Natural killer cell (primary cell): ENCODE data around the gene KCNH1. TPM values are rescaled to one million over a fixed set of nuclear protein-coding genes. Genes with fewer than 3 reads are reported as not detected.
"Not testable (repeated sequence)": the region's sequence is repeated elsewhere in the genome, so short reads cannot be mapped to it uniquely, and the experiment has no call there.

ENCODE experiments used
- ATAC-seq, 3 donors: fragments of 150-1000 bp in 2 of 3; fragments of 200-7000 bp in 1 of 3; cut with Tn5 transposase; 1 replicate in 1 of 3; 2 replicates in 2 of 3; pipeline ENCODE4 v1.10.0; 2021; ENCODE audit warnings: mild to moderate bottlenecking in 2 of 3, moderate library complexity in 2 of 3
- DNase-seq, 2 donors: peaks; one replicate each; pipeline versions ENCODE4 v3.0.0 to v3.0.0-alpha.2; 2013 to 2021; ENCODE audit warnings: mixed read lengths in 1 of 2
- H3K27ac ChIP-seq: one replicate; pipeline ENCODE4 v1.5.1; 2013; ENCODE audit warnings: mild to moderate bottlenecking, low read length
- H3K27me3 ChIP-seq: one replicate; pipeline ENCODE4 v1.6.1; 2013; ENCODE audit warnings: low read length; ENCODE audit not compliant: control insufficient read depth, insufficient read depth
- H3K36me3 ChIP-seq: one replicate; pipeline ENCODE4 v1.6.1; 2013; ENCODE audit warnings: low read length; ENCODE audit not compliant: control insufficient read depth, insufficient read depth
- H3K4me1 ChIP-seq: one replicate; pipeline ENCODE4 v1.6.1; 2013; ENCODE audit warnings: low read length; ENCODE audit not compliant: control insufficient read depth, insufficient read depth
- H3K4me3 ChIP-seq: one replicate; pipeline ENCODE4 v1.5.1; 2013; ENCODE audit warnings: low read length
- H3K9me3 ChIP-seq: one replicate; pipeline ENCODE4 v1.6.1; 2013; ENCODE audit warnings: low read length; ENCODE audit not compliant: control insufficient read depth, insufficient read depth
- H3K27ac Mint-ChIP-seq, 2 donors: one replicate each; pipeline ENCODE4 v1.8.0; 2022; ENCODE audit warnings: mild to moderate bottlenecking in 2 of 2, mixed read lengths in 2 of 2, moderate library complexity in 1 of 2
- H3K27me3 Mint-ChIP-seq, 2 donors: one replicate each; pipeline ENCODE4 v1.8.0; 2022; ENCODE audit warnings: low read depth in 2 of 2, mixed read lengths in 2 of 2
- H3K36me3 Mint-ChIP-seq: one replicate; pipeline ENCODE4 v1.8.0; 2022; ENCODE audit warnings: mixed read lengths
- H3K4me1 Mint-ChIP-seq, 2 donors: one replicate each; pipeline ENCODE4 v1.8.0; 2022; ENCODE audit warnings: mixed read lengths in 2 of 2
- H3K4me3 Mint-ChIP-seq: one replicate; pipeline ENCODE4 v1.8.0; 2022; ENCODE audit warnings: mild to moderate bottlenecking, moderate library complexity, mixed read lengths
- H3K9me3 Mint-ChIP-seq, 2 donors: one replicate each; pipeline ENCODE4 v1.8.0; 2022; ENCODE audit warnings: mixed read lengths in 2 of 2
- WGBS: methylation state at CpG from one replicate; pipeline ENCODE4 v1.1.7; 2013; ENCODE audit warnings: missing lambda C conversion rate; ENCODE audit not compliant: insufficient coverage; 5-methylcytosine and 5-hydroxymethylcytosine counted together
- intact Hi-C: fragments of 100-400 bp; cut with micrococcal nuclease; formaldehyde crosslinking; loops from one replicate; pipeline ENCODE4 v1.14.2; 2022
- total RNA-seq, 4 donors: library from RNA; stranded (reverse); fragments of 120-200 nt in 1 of 4; gene quantifications; one replicate each; pipeline versions ENCODE4 v1.2.3 to v1.2.4, GENCODE V29; 2013 to 2022
- TF ChIP-seq, protein P1 (sequence below): fragments of 200-600 bp; IDR thresholded peaks from one replicate; pipeline ENCODE4 v1.8.0; 2022; ENCODE audit warnings: antibody characterized with exemption

The KCNH1 gene
- total RNA-seq, 3 donors from 2014 or later (not counting 1 experiment from before 2014, with no cell fraction given): not detected

DNA sequence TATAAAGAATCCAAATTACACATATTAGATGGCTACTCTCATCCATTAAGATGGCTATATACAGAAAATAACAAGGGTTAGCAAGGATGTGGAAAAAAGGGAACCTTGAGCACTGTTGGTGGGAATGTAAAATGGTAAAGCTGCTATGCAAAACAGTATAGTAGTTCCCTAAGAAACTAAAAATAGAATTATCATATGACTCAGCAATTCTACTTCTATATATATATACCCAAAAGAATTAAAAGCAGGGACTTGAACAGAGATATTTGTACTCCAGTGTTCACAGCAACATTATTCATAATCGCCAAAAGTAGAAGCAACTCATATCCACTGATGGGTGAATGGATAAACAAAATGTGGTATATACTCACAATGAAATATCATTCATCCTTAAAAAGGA, 126.1 kb downstream of the KCNH1 start:
- Mint-ChIP-seq H3K36me3 (no peaks in the 10 kb centered on the region), H3K4me3 (no peak overlapping the region), H3K4me1 (no peaks in the 10 kb centered on the region), H3K27me3 (peaks cover 9 to 10% of the 10 kb centered on the region in 2 donors), H3K27ac (no peak overlapping the region), H3K9me3 (no peaks in the 10 kb centered on the region)
- DNase-seq (no peak), ATAC-seq (no peak)
- H3K27me3 ChIP-seq: no peaks in the 10 kb centered on the region
- TF ChIP-seq, protein P1, sequence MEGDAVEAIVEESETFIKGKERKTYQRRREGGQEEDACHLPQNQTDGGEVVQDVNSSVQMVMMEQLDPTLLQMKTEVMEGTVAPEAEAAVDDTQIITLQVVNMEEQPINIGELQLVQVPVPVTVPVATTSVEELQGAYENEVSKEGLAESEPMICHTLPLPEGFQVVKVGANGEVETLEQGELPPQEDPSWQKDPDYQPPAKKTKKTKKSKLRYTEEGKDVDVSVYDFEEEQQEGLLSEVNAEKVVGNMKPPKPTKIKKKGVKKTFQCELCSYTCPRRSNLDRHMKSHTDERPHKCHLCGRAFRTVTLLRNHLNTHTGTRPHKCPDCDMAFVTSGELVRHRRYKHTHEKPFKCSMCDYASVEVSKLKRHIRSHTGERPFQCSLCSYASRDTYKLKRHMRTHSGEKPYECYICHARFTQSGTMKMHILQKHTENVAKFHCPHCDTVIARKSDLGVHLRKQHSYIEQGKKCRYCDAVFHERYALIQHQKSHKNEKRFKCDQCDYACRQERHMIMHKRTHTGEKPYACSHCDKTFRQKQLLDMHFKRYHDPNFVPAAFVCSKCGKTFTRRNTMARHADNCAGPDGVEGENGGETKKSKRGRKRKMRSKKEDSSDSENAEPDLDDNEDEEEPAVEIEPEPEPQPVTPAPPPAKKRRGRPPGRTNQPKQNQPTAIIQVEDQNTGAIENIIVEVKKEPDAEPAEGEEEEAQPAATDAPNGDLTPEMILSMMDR: no peak
- no peaks in the 10 kb centered on the region for H3K9me3 ChIP-seq
- no peaks in the 10 kb centered on the region for H3K4me1 ChIP-seq
- H3K36me3 ChIP-seq: no peaks in the 10 kb centered on the region
- WGBS: no CpG with 5 or more reads among the region's 1 CpG
- intact Hi-C loops: no loop called here
- H3K27ac ChIP-seq: no peak overlapping the region
- H3K4me3 ChIP-seq: no peak overlapping the region

DNA sequence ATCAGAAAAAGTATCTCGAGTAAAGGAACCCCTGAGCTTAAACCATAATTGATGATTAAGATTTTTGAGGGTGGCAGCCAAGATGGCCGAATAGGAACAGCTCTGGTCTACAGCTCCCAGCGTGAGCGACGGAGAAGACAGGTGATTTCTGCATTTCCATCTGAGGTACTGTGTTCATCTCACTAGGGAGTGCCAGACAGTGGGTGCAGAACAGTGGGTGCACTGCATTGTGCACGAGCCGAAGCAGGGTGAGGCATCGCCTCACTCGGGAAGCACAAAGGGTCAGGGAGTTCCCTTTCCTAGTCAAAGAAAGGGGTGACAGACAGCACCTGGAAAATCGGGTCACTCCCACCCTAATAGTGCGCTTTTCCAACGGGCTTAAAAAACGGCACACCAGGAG, 138.0 kb downstream of the KCNH1 start:
- WGBS: 92% methylated on average over 13 of the region's 13 CpGs
- H3K4me3 ChIP-seq, H3K27ac ChIP-seq, H3K27me3 Mint-ChIP-seq, H3K4me1 Mint-ChIP-seq, H3K27me3 ChIP-seq, intact Hi-C loops, H3K4me1 ChIP-seq, H3K27ac Mint-ChIP-seq, H3K4me3 Mint-ChIP-seq, H3K9me3 Mint-ChIP-seq, H3K9me3 ChIP-seq, DNase-seq, ATAC-seq, H3K36me3 Mint-ChIP-seq, H3K36me3 ChIP-seq: not testable (repeated sequence)

DNA sequence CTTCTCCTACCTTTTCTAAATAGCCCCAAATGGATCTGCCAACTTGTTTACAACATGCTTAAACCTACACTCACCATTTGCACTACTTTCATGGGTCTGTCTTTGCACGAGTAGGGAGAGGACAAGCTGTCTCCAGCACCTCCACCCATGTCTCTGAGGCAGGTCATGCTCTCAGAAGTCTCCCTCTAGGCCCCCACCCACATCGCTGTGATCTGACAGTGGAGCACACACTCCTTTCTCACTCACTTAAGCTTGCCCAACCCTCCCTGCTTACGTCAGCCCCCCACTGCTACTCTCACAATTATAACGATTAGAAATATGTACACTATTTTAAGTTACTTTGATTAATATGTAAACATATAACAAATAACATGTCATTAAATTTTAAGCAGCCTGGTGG, 141.1 kb downstream of the KCNH1 start:
- Mint-ChIP-seq H3K4me1 (no peaks in the 10 kb centered on the region), H3K27me3 (peaks cover 0 to 3% of the 10 kb centered on the region in 2 donors), H3K9me3 (no peaks in the 10 kb centered on the region), H3K27ac (no peak overlapping the region), H3K4me3 (no peak overlapping the region), H3K36me3 (no peaks in the 10 kb centered on the region)
- no peak overlapping the region for H3K27ac ChIP-seq
- WGBS: 50% methylated on average over 2 of the region's 4 CpGs
- TF ChIP-seq, protein P1: no peak
- H3K36me3 ChIP-seq: no peaks in the 10 kb centered on the region
- intact Hi-C loops: no loop called here
- no peak for DNase-seq
- H3K27me3 ChIP-seq: no peaks in the 10 kb centered on the region
- no peak for ATAC-seq
- H3K4me1 ChIP-seq: no peaks in the 10 kb centered on the region
- H3K9me3 ChIP-seq: no peaks in the 10 kb centered on the region
- no peak overlapping the region for H3K4me3 ChIP-seq

DNA sequence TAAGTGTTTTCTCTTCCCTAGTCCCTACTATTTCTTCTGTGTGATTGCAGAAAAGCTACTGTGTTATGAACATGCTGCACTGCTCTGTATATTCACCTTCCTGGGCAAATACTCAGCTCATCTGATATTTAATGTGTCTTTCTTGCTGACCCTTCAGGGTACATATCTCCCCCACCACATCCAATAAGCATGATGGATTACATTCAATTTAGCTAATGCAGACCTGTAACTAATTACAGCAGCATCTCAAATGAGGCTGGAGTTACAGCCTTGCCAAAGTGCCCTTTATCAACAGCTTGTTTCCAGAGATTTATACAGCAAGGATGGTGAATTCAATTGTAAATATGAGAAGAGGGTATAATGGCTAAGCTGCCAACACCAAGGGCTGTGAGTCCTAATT, 144.0 kb downstream of the KCNH1 start:
- intact Hi-C loops: no loop called here
- H3K27me3 Mint-ChIP-seq: peaks cover 0 to 8% of the 10 kb centered on the region in 2 donors

More for the DNA sequence above, 144.0 kb downstream of the KCNH1 start:
- ATAC-seq: no peak
- Mint-ChIP-seq H3K27ac (no peak overlapping the region), H3K4me3 (no peak overlapping the region), H3K36me3 (no peaks in the 10 kb centered on the region), H3K4me1 (no peaks in the 10 kb centered on the region), H3K9me3 (peaks cover under 1 to 8% of the 10 kb centered on the region in 2 donors)
- no peak for DNase-seq
- Histone ChIP-seq H3K4me3 (no peak overlapping the region), H3K4me1 (no peaks in the 10 kb centered on the region), H3K27me3 (no peaks in the 10 kb centered on the region), H3K27ac (no peak overlapping the region), H3K36me3 (no peaks in the 10 kb centered on the region), H3K9me3 (no peaks in the 10 kb centered on the region)
- TF ChIP-seq, protein P1: no peak
